Naive thymus-derived CD4-positive, alpha-beta T cell (primary cell): Measurements from ENCODE around the gene ZNF132. TPM values are rescaled to one million over a fixed set of nuclear protein-coding genes. Genes with fewer than 3 reads are reported as not detected.
"Not testable (repeated sequence)": the region's sequence is repeated elsewhere in the genome, so short reads cannot be mapped to it uniquely, and the experiment has no call there.

Experiments
- ATAC-seq: fragments of 150-1000 bp; cut with Tn5 transposase; 2 replicates; pipeline ENCODE4 v1.10.0; 2021; ENCODE audit warnings: mild to moderate bottlenecking, moderate library complexity
- CTCF ChIA-PET: fragments of 350-600 bp; sonication (Branson Sonifier 250); formaldehyde crosslinking; loops from one replicate; lab custom pipeline; 2021; ENCODE audit warnings: antibody characterized with exemption; lab: Charles Lee
- POLR2A ChIA-PET: fragments of 350-600 bp; sonication (Branson Sonifier 250); formaldehyde crosslinking; loops from one replicate; lab custom pipeline; 2021; ENCODE audit warnings: antibody characterized with exemption, inconsistent platforms; lab: Charles Lee
- DNase-seq, 9 donors: peaks; one replicate each; pipeline versions ENCODE4 v3.0.0 to v3.0.0-alpha.2; 2020 to 2022; ENCODE audit warnings: mixed read lengths in 1 of 9
- H3K27ac ChIP-seq: one replicate; pipeline ENCODE4 v1.7.0; 2013; ENCODE audit warnings: mild to moderate bottlenecking, low read depth, low read length, moderate library complexity
- H3K27me3 ChIP-seq, 2 donors: one replicate each; pipeline ENCODE4 v1.7.0; 2013; ENCODE audit warnings: low read length in 2 of 2, mild to moderate bottlenecking in 2 of 2, moderate library complexity in 2 of 2; ENCODE audit not compliant: control insufficient read depth in 2 of 2, insufficient read depth in 2 of 2
- H3K36me3 ChIP-seq, 3 experiments: 1 replicate in 2 of 3; 2 replicates in 1 of 3; pipeline ENCODE4 v1.7.0; 2013; ENCODE audit warnings: low read length in 3 of 3, mild to moderate bottlenecking in 3 of 3, moderate library complexity in 1 of 3; ENCODE audit not compliant: insufficient read depth in 3 of 3, control insufficient read depth in 2 of 3
- H3K4me1 ChIP-seq, 2 donors: one replicate each; pipeline ENCODE4 v1.7.0; 2013; ENCODE audit warnings: low read length in 2 of 2, mild to moderate bottlenecking in 2 of 2, moderate library complexity in 1 of 2; ENCODE audit not compliant: control insufficient read depth in 2 of 2, insufficient read depth in 2 of 2
- H3K4me3 ChIP-seq: 2 replicates; pipeline ENCODE4 v1.7.0; 2013; ENCODE audit warnings: mild to moderate bottlenecking, low read length
- H3K9me3 ChIP-seq, 3 experiments: 1 replicate in 2 of 3; 2 replicates in 1 of 3; pipeline ENCODE4 v1.7.0; 2013; ENCODE audit warnings: low read length in 3 of 3; ENCODE audit not compliant: control insufficient read depth in 2 of 3
- H3K27ac Mint-ChIP-seq, 9 donors: one replicate each; pipeline ENCODE4 v1.8.0; 2020 to 2022; ENCODE audit warnings: mixed read lengths in 9 of 9, mild to moderate bottlenecking in 8 of 9, moderate library complexity in 5 of 9, inconsistent platforms in 2 of 9
- H3K27me3 Mint-ChIP-seq, 5 donors: one replicate each; pipeline ENCODE4 v1.8.0; 2021 to 2022; ENCODE audit warnings: mixed read lengths in 5 of 5, mild to moderate bottlenecking in 1 of 5
- H3K36me3 Mint-ChIP-seq, 5 donors: one replicate each; pipeline ENCODE4 v1.8.0; 2020 to 2022; ENCODE audit warnings: mixed read lengths in 5 of 5, mild to moderate bottlenecking in 3 of 5, inconsistent platforms in 1 of 5
- H3K4me1 Mint-ChIP-seq, 7 donors: one replicate each; pipeline ENCODE4 v1.8.0; 2020 to 2022; ENCODE audit warnings: mixed read lengths in 7 of 7, mild to moderate bottlenecking in 3 of 7, inconsistent platforms in 1 of 7
- H3K4me3 Mint-ChIP-seq, 10 donors: one replicate each; pipeline ENCODE4 v1.8.0; 2020 to 2022; ENCODE audit warnings: mild to moderate bottlenecking in 10 of 10, mixed read lengths in 10 of 10, moderate library complexity in 6 of 10, inconsistent platforms in 2 of 10
- H3K9me3 Mint-ChIP-seq, 11 donors: one replicate each; pipeline ENCODE4 v1.8.0; 2020 to 2022; ENCODE audit warnings: mixed read lengths in 11 of 11, mild to moderate bottlenecking in 4 of 11, inconsistent platforms in 1 of 11, moderate library complexity in 1 of 11
- intact Hi-C, 2 donors: fragments of 100-400 bp; cut with micrococcal nuclease; formaldehyde crosslinking; loops; one replicate each; pipeline ENCODE4 v1.15.1; 2023
- polyA plus RNA-seq, 2 donors: library from polyadenylated mRNA; unstranded; fragments of 300-500 nt; fragmentation: Illumina TruSeq; gene quantifications; one replicate each; pipeline ENCODE4 v1.2.3, GENCODE V29; 2021
- total RNA-seq, 6 experiments: library from RNA in 5 of 6; stranded (reverse) in 5 of 6; gene quantifications; 1 replicate in 5 of 6; 2 replicates in 1 of 6; pipeline ENCODE4 v1.2.3 and lab custom pipeline; 2021 to 2026

Gene ZNF132
- 10 to 100 TPM in 2 of 5 experiments, 1 to 10 TPM in 3; 1.2 to 12.9 (median 4.9) TPM for total RNA-seq
- polyA plus RNA-seq: 1 to 10 TPM; 2.4 to 3.6 TPM
- total RNA-seq (lab: John Stamatoyannopoulos, UW): 12.1 reads per million, percentile 40 among the genes with 10 or more reads in this experiment

DNA sequence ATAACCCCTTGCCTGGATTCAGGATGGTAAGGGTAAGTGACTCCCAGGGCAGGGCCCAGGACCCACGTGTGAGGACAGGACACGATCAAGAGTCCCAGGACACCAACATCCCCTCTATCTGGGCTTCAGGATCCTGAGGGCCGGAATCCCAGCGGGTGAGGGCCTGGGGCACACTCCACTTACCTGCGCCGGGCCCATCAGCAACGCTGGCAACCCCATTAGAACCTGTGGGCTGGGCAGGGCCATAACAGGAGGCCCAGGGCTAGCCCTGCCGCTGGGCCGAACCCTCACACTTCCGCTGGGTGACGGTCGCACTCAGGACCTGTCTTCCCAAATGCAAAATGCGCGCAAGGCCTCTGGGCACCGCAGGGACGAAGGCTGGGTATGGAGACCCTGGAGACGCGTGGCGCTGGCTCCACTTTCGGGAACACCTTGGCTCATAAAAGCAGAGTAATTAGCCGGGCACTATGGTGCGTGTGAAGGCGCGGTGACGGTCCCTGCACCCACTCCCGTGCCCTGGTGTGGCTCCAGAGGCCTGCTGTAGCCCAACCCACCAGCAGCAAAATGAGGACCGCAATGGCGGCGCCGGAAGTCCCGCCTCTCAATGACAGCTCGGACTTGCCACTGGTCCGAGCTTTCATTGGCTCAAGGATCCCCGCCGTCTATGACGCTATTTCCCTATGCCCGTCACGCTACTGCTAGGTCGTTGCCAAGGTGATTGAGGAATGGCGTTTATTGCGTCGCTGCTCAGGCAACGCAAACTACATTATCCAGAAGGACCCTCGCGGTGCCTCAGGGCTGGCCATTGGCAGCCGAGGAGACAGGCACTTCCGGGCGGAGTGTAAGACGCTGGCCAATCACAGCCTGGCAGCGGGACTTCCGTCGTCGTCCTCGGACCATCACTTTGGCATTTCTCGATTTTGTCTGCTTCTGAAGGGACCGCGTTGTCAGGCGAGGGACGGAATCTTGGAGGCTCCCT lies at the start of gene ZNF132:
ZNF132 (minus strand) TSS at position 578 of the 979 bp plus-strand sequence; CDS start at position 246, 332 bp downstream.
- Mint-ChIP-seq H3K27me3 (no peaks in the 10 kb centered on the region), H3K36me3 (peaks cover 16 to 59% (median 48%) of the 10 kb centered on the region in 5 donors)
- intact Hi-C loops: loop anchor here (1.0 to 5.0 kb wide), 19 partner anchors 11 to 807 kb away; partner anchors contain the start of genes ERVK3-1 (in 2 of the 2), MZF1 (in 2 of the 2), RPS5 (in 2 of the 2) and ZNF274 (in 2 of the 2)

DNA sequence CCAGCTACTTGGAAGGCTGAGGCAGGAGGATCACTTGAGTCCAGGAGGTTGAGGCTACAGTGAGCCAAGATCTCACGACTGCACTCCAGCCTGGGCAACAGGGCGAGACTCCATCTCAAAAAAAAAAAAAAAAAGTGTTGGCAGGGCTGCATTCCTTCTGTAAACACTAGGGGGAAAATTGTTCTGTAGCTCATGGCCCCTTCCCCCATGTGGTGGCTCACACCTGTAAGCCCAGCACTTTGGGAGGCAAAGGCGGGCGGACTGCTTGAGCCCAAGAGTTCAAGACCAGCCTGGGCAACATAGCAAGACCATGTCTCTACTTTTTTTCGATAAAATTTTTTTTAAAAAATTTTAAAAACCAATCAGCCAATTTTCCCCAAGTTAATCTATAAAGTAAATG lies 44.4 kb upstream of the ZNF132 start:
- H3K9me3 Mint-ChIP-seq, H3K27me3 Mint-ChIP-seq, H3K27ac Mint-ChIP-seq, H3K27ac ChIP-seq, H3K4me1 Mint-ChIP-seq, DNase-seq, H3K9me3 ChIP-seq, ATAC-seq, H3K4me1 ChIP-seq, H3K4me3 Mint-ChIP-seq, H3K36me3 ChIP-seq, intact Hi-C loops, H3K4me3 ChIP-seq, H3K27me3 ChIP-seq: not testable (repeated sequence)
- H3K36me3 Mint-ChIP-seq: peaks cover 0 to 11% (median 0%) of the 10 kb centered on the region in 5 donors
- POLR2A ChIA-PET: interaction anchor here (0.6 to 0.9 kb wide), 2 partner anchors 11 to 136 kb away, joined by 4 to 6 read pairs; no protein-coding TSS in a partner anchor
- CTCF ChIA-PET: interaction anchor here (0.6 to 0.7 kb wide), 2 partner anchors 97 to 165 kb away, joined by 3 to 4 read pairs; no protein-coding TSS in a partner anchor

More for the DNA sequence above, at the start of gene ZNF132:
- no peaks in the 10 kb centered on the region for H3K27me3 ChIP-seq
- H3K4me1 ChIP-seq: peaks cover 17% of the 10 kb centered on the region in 2 donors
- H3K4me1 Mint-ChIP-seq: peaks cover 21 to 35% (median 27%) of the 10 kb centered on the region in 7 donors
- peak within 1 kb of the TSS; percentile 86 to 99 (median 96) for H3K4me3 Mint-ChIP-seq
- H3K27ac Mint-ChIP-seq: peak within 1 kb of the TSS; percentile 87 to 99 (median 97)
- ATAC-seq (peak; percentile 98), DNase-seq (peak; percentile 78 to 99 (median 95))
- peak within 1 kb of the TSS; percentile 73 for H3K4me3 ChIP-seq
- peaks cover 17 to 59% (median 49%) of the 10 kb centered on the region in 11 donors for H3K9me3 Mint-ChIP-seq
- CTCF ChIA-PET: no interaction called here
- peaks cover 0 to 28% (median 10%) of the 10 kb centered on the region in 3 experiments for H3K9me3 ChIP-seq
- H3K36me3 ChIP-seq: peaks cover 15 to 30% (median 22%) of the 10 kb centered on the region in 3 experiments
- H3K27ac ChIP-seq: peak within 1 kb of the TSS; percentile 81
- POLR2A ChIA-PET: interaction anchor here (0.6 to 2.4 kb wide), 9 partner anchors 12 to 503 kb away, joined by 3 to 6 read pairs (median 3); partner anchors contain the start of genes ZBTB45, ZNF274, ZNF324B and ZNF584

DNA sequence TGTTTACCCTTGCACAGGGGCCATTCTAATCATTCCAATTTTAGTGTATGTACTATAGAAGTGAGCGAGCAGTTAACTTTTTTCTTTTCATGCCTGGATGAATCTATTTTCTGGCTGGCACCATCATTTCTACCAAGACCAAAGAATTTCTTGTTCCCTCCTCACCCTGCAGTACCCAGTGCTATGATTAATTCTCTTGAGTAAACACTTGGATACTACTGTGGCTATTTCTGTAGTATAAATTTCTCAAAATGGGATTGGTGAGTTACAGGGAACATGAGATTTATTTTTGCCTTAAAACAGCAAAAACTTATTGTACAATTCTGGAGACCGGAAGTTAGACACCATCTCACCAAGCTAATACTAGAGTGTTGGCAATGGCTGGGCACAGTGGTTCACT lies 43.8 kb upstream of the ZNF132 start:
- ATAC-seq: no peak
- intact Hi-C loops: no loop called here
- H3K27me3 ChIP-seq: no peaks in the 10 kb centered on the region
- H3K4me1 ChIP-seq: no peaks in the 10 kb centered on the region
- POLR2A ChIA-PET: interaction anchor here (0.9 kb wide), 1 partner anchor 12 kb away, joined by 6 read pairs; no protein-coding TSS in a partner anchor
- Mint-ChIP-seq H3K4me3 (no peak overlapping the region), H3K36me3 (peaks cover 0 to 16% (median 0%) of the 10 kb centered on the region in 5 donors), H3K9me3 (no peaks in the 10 kb centered on the region), H3K27ac (no peak overlapping the region), H3K4me1 (peaks cover 0 to 2% (median 0%) of the 10 kb centered on the region in 7 donors), H3K27me3 (no peaks in the 10 kb centered on the region)
- no peak overlapping the region for H3K27ac ChIP-seq
- CTCF ChIA-PET: interaction anchor here (0.7 kb wide), 1 partner anchor 164 kb away, joined by 4 read pairs; no protein-coding TSS in a partner anchor
- H3K4me3 ChIP-seq: no peak overlapping the region
- DNase-seq: no peak
- no peaks in the 10 kb centered on the region for H3K9me3 ChIP-seq
- no peaks in the 10 kb centered on the region for H3K36me3 ChIP-seq

DNA sequence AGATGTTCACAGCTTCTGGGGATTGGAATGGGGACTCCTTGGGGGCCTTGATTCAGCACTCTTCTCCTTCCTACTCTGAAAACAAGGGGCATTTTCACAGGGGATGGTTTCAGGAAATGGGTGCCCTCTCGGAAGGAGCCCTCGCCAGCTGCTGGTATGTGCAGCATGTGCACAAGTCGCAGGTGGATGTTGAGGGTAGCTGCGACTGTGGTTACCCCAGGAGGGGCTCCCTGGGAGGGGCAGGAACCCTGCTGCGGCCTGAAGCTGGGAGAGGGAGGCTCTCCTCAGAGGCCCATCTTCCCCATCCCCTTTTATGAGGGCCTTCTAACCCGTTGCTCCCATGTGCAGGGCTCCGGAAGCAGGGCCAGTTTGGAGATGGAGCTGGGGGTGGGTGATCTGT lies 42.4 kb upstream of the ZNF132 start:
- peak overlapping the region in 2 of 9 donors; percentile 17 to 54 for H3K27ac Mint-ChIP-seq
- CTCF ChIA-PET: interaction anchor here (1.3 kb wide), 1 partner anchor 32 kb away, joined by 4 read pairs; no protein-coding TSS in a partner anchor
- H3K9me3 Mint-ChIP-seq: no peaks in the 10 kb centered on the region
- POLR2A ChIA-PET: no interaction called here
- Histone ChIP-seq H3K27ac (no peak overlapping the region), H3K9me3 (no peaks in the 10 kb centered on the region), H3K4me3 (no peak overlapping the region), H3K4me1 (no peaks in the 10 kb centered on the region), H3K36me3 (no peaks in the 10 kb centered on the region), H3K27me3 (no peaks in the 10 kb centered on the region)
- H3K36me3 Mint-ChIP-seq: peaks cover 0 to 16% (median 0%) of the 10 kb centered on the region in 5 donors
- DNase-seq (no peak), ATAC-seq (no peak)
- H3K4me1 Mint-ChIP-seq: peaks cover 0 to 2% (median 0%) of the 10 kb centered on the region in 7 donors
- H3K4me3 Mint-ChIP-seq: no peak overlapping the region
- no peaks in the 10 kb centered on the region for H3K27me3 Mint-ChIP-seq
- intact Hi-C loops: no loop called here

- CTCF ChIA-PET: no interaction called here
- Mint-ChIP-seq H3K27me3 (no peaks in the 10 kb centered on the region), H3K4me3 (no peak overlapping the region), H3K36me3 (peaks cover 0 to 16% (median 0%) of the 10 kb centered on the region in 5 donors), H3K9me3 (no peaks in the 10 kb centered on the region), H3K27ac (no peak overlapping the region), H3K4me1 (peaks cover 6 to 11% (median 8%) of the 10 kb centered on the region in 7 donors)
- no peak overlapping the region for H3K27ac ChIP-seq
- intact Hi-C loops: no loop called here
- peaks cover 8% of the 10 kb centered on the region in 2 donors for H3K4me1 ChIP-seq
- no peaks in the 10 kb centered on the region for H3K36me3 ChIP-seq
- no peaks in the 10 kb centered on the region for H3K27me3 ChIP-seq
- H3K9me3 ChIP-seq: no peaks in the 10 kb centered on the region
- POLR2A ChIA-PET: no interaction called here
- no peak overlapping the region for H3K4me3 ChIP-seq
- ATAC-seq: no peak
- DNase-seq: no peak
These were observed 40.9 kb upstream of the ZNF132 start for GRCh38 chr19:58480831-58481230.

GRCh38 chr19:58480481-58480830 lies 40.5 kb upstream of the ZNF132 start:
- POLR2A ChIA-PET: no interaction called here
- Mint-ChIP-seq H3K9me3 (no peaks in the 10 kb centered on the region), H3K4me3 (no peak overlapping the region), H3K27ac (no peak overlapping the region), H3K36me3 (peaks cover 0 to 16% (median 0%) of the 10 kb centered on the region in 5 donors), H3K4me1 (peaks cover 6 to 15% (median 10%) of the 10 kb centered on the region in 7 donors), H3K27me3 (no peaks in the 10 kb centered on the region)
- Histone ChIP-seq H3K27ac (no peak overlapping the region), H3K4me3 (no peak overlapping the region), H3K27me3 (no peaks in the 10 kb centered on the region), H3K4me1 (peaks cover 9% of the 10 kb centered on the region in 2 donors), H3K36me3 (no peaks in the 10 kb centered on the region), H3K9me3 (no peaks in the 10 kb centered on the region)
- intact Hi-C loops: no loop called here
- CTCF ChIA-PET: no interaction called here
- ATAC-seq: no peak
- no peak for DNase-seq
